GM19035 (cell line): ENCODE data around the gene PMS1.
"Not testable (repeated sequence)": the region's sequence is repeated elsewhere in the genome, so short reads cannot be mapped to it uniquely, and the experiment has no call there.

Source experiments
- ATAC-seq: cut with Tn5 transposase; IDR thresholded peaks from one replicate; pipeline ENCODE4 v1.9.1; 2021; ENCODE audit not compliant: unreplicated experiment

The PMS1 gene

DNA sequence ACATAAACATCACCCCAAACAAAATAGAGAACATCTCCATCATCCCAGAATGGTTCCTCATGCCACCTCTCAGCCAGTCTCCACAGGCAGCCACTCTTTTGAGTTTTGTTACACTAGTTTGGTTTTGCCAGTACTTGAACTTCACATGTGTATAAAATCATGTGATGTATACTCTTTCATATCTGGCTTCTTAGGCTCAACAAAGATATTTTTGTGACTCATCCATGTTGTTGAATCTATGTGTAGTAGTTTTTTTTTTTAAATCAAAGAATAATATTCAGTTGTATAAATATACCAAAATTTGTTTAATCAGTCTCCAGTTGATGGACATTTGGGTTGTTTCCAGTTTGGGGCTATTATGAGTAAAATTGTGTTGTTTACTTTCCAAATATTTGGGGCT is 75.9 kb downstream of the PMS1 start:
- ATAC-seq, result no peak

DNA sequence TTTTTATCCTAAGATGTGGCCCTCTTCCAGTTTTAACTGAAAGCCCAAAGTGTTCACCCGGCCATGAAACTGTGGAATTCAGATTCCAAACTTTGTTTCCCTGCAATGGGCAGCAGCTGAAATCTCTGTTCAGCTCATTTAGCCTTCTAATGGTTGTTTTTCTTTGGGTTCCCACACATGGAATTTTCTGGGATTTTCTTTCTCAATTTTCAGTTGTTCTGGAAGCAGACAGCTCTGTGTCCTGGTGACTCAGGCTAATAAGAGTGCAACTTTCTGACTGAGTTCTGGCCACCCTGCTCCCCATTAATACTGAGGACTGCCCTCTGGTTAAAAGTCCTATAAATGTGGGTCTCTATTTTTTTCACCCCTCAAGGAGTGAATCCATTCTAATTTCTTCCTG is 78.5 kb downstream of the PMS1 start:
- no peak for ATAC-seq

DNA sequence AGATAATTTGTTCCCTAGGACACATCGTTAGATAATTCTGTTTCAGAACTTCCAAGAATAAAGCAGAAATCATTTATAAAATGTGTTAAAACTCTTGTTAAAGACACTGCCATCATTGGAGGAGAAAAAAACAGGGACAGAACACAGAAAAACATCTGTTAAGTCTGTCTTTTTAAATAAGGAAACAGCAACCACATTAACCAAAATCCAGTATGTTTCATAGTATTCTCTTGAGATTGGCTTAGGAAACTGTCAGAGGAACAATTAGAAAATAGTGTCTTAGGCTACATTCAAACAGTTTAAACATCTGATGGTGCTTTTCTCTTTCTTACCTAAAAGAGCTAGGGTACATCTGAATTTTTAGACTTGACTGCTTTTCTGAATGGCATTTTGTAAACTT is 81.6 kb downstream of the PMS1 start:
- ATAC-seq, result no peak

DNA sequence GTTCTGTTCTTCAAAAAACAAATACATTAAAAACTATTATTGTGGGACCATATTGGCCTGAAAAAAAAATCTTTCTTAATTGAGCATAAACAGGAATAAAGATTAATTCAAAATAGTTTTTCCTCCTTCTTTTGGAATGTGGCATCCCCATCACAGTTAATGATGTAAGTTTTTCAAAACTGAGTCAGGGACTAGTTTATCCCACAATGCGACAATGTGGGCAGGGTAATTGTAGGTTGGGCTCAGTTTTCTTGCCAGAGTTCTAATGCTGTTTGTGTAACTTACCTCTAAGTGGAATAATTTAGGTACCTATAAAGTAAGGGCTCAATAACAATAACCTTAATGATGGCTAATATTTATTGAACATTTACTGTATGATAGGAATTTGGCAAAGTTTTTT is 82.0 kb downstream of the PMS1 start:
- no peak for ATAC-seq

DNA sequence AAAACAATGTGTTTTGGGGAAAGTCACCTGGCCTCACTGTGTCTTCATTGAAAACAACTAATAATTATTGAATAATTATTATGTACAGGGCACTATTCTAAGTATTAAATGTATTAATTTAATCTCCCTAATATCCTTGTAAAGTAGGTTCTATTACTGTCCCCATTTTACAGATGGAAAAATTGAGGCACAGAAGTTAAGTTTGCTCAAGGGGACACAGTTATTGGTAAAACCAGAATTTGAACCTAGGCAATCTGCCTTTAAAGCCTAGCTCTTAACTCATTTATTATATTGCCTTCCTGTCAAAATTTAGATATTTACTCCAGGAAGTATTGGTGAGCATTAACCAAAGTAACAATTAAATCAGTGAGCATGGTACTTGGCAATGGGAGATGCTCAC is 84.6 kb downstream of the PMS1 start:
- no peak for ATAC-seq

DNA sequence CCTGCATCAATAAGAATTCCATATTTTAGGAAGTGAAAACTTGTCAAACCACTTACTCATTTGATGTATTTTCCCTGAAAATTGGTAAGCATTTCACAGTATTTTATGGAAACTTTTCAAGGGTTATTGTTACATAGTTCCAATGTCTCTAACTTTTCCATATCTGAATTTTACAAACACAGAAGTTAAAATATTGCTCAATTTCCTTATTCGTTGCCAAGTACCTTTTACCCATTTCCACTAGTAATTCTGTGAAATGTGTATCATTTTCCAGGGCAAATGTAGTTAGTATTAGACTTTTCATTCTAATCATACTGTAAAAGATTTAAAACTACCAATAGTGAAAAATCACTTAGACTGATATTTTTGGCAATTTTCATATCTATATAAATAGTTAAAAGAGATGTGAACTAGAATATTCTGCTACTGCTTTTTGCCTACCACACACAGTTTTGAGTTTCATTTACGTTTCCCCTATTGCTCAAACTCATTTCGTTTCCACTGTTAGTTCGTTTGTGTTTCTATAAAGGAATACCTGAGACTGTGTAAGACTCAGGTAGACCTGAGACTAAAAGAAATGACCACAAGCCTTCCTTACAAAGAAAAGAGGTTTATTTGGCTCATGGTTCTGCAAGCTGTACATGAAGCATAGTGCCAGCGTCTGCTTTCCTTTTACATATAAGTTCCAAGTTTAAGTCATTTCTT is 86.3 kb downstream of the PMS1 start:
- ATAC-seq, result no peak

DNA sequence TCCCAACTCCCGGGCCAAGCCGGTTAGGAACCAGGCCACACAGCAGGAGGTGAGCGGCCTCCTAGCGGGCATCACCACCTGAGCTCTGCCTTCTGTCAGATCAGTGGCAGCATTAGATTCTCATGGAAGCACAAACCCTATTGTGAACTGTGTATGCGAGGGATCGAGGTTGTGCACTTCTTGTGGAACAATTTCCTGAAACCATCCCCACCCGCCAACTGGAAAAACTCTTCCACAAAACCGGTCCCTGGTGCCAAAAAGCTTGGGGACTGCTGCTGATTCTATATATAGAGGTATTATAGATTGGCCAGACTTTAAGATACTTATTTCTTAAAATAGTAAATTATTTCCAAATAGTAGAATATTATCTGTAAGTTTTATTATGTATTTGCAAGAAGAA is 89.4 kb downstream of the PMS1 start:
- no peak for ATAC-seq

DNA sequence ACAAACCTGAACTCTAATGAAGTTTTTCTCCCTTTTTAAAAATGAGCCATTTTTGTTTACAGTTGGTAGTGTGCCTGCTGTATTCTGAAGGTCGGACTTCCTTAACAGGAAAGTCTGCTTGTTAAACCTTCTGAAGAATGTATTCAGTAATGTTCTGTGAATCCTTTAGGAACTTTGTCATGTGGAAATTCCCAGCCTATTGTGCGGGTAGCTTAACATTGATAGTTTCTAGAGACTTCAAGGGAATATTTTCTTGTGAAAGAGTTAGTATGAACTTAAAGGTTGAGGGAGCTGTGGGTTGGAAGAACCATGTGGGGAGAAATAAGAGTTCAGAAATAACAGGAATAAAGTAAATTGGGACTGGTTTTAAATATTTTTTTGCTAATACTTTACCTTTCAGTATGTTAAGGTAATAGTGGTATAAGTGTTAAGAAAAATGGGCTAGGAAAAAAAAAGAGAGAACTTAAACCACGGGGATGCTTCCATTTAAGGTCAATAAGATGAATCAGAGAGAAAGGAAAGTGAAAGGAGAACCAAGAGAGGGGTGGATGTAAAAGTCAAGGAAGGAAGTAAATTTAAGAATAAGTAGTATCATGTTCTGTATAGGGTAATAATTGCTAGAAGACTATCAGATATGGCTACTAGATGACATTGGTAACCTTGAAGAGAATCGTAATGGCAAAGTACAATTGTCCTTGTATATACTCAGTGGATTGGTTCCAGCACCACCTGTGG is 90.5 kb downstream of the PMS1 start:
- ATAC-seq, result no peak

DNA sequence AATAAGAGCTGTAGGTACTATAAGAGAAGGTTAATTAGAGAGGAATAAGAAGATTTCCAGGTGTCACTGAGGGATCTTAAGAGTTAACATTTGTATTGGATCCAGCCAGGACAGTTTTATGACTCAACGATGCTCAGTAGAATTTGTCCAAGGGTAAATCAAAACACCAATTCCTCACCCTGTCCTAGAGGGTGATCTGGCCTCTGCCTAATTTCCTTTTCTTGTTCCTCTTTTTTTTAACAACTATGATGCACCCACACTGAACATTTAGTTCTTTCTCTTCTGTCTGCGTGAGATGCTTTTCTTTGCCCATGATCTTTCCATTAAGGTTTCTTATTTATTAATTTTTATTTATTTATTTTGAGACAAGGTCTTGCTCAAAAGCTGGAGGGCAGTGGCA is 92.0 kb downstream of the PMS1 start:
- ATAC-seq, result no peak

DNA sequence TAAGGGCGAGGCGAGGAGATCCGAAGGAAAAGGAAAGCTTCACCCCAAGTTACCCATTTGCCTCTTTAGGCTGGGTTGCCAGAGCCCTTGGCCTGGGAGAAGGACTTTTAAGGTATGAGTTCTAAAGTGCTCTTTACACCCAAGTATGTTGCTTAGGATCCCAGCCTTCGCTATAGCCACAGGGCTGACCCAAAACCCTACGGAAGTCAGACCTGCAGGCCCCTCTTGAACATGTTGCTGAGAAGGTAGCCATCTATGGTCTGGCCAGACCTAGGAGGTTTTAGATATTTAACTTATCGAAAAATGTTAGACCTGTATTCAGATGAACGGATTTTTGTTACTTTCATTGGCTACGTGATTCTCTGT is 95.4 kb downstream of the PMS1 start:
- no peak for ATAC-seq

DNA sequence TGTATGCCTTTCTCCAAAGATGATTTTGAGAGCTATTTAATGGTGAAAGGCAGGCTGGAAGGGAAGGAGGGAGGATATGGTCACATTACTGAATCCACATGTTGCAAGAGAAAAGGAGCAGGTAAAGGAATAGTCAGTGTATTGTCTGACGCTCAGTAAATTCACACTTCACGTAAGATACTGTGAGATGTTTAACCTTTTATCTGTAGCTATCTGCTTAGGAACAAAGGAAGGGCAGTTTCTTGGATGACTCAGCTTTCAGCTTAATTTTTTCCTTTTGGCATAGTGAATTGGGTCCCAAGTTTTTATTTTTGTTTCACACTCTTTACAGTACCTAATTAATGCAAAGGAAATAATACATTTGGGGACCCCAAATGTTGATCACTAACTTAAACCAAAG is 96.2 kb downstream of the PMS1 start:
- ATAC-seq, result no peak

DNA sequence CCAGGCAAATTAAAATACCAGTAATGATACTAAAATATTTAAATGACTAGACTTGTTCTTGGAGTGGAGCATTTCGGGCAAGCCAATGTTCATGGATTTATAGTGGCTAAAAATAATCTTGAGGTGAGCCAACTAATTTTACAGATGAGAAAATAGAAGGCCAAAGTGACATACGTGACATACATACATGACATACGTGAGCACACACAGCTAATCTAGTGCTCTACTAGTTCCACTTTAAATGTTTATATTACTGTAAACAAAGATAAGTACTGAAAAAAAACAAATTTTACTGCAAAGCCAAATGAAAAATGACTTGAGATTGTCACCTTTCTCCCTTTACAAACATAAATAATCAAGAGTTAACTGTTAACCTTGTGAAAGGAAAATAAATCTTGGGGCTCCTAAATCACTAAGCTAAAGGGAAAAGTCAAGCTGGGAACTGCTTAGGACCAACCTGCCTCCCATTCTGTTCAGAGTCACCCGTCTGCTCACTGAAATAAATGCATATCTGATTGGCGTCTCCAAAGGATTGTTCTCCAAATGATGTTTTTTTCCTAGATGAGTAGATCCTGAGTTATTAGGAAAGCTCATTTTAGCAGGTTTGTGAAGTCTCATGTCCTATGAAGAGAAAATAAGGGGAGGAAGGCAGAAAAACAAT is 96.7 kb downstream of the PMS1 start:
- no peak for ATAC-seq

DNA sequence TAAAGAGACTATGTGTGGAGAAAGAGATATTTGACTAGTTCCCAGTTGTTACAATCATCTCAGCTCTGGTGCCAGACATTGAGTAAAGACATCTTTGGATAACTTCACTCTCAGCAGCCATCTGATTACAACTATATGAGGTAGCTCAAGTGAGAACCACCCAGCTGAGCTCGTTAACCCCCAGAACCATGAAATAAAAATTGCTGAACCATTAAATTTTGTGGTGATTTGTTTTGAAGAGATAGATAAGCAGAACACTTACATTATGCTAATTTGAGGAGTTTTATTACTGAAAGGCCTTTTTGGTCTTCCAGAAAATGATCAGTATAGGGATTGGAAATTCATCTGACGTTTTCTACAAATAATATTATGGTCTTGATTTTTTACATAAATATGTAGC is 101.1 kb downstream of the PMS1 start:
- no peak for ATAC-seq

DNA sequence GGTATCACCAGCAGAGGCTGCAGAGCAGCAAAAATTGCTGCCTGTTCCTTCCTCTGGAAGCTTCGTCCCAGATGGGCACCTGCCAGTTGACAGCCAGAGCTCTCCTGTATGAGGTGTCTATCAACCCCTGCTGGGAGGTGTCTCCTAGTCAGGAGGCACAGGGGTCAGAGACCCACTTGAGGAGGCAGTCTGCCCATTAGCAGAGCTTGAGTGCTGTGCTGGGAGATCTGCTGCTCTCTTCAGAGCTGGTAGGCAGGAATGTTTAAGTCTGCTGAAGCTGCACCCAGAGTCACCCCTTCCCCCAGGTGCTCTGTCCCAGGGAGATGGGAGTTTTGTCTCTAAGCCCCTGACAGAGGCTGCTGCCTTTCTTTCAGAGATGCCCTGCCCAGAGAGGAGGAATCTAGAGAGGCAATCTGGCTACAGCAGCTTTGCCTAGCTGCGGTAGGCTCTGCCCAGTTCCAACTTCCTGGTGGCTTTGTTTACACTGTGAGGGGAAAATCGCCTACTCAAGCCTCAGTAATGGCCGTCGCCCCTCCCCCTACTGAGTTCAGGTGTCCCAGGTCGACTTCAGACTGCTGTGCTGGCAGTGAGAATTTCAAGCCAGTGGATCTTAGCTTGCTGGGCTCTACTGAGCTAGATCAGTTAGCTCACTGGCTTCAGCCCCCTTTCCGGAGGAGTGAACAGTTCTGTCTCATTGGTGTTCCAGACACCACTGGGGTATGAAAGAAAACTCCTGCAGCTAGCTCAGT is 108.5 kb downstream of the PMS1 start:
- ATAC-seq, result not testable (repeated sequence)

DNA sequence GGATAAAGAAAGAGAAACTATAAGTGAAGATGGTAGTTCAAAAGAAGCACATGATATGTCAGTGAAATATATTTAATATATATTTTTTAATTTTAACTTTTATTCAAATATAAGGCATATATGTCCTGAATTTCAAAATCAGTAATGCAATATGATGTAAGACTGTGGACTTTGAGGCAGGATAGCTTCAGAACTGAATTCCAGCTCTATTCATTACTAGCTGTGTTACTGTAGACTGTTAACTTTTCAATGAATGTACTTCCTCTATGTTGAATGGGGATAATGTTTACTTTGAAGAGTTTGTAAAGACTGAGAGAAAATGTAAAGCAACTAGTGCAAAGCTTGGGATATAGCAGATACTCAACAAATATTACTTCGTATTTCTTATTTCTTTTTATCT is 112.6 kb downstream of the PMS1 start:
- no peak for ATAC-seq

DNA sequence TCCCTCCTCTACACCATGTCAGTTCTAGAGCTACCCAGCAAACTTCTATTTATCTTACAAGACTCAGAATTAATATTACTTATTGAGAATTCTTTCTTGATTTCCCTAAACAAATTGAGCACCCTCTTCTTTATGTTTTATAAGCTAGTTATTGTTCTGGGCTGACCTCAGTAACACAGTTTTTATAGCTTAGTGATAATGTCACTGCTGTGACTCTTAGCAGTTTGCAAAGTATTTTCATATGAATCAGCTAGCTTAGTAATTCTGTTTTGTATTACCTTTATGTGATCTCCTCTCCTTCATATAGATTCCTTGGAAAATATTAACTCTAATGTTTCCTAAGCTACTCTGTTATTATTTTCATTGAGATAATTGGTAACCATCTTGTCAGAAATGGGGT is 114.9 kb downstream of the PMS1 start:
- ATAC-seq, result no peak

DNA sequence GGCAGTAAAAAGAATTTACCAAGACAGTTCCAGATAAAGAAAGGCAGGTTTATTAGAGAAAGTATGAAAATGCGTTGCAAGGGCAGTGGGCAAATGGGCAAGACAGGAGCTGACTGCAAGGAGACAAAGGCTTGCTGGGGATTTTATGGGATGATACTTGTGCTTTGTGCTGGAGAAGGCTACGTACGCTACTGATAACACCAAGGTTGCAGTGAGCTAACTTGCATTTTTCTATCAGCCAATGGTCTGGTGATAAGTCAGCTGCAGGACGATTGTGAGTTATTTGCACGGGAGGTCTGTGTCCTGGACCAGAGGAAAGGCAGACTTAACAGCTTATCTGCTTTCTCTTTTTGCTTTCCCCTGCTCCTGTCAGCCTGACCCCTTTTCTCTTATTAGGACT is 116.5 kb downstream of the PMS1 start:
- ATAC-seq, result no peak

DNA sequence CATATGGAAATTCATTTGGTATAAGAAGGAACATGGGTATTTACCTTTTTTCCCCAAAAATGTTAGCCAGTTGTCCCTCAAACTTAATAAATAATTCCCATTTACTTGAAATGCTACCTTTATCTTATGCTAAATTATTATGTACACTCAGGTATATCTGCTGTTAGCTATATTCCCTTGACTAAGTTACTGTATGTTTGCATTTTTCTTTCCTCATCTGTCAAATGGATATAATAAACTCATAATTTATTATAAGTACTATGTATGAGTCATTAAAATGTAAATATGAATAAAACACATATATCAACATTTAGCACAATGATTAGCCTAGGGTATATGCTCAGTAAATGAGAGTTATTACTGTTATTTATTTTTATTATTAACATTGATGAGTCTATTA is 117.4 kb downstream of the PMS1 start:
- no peak for ATAC-seq

DNA sequence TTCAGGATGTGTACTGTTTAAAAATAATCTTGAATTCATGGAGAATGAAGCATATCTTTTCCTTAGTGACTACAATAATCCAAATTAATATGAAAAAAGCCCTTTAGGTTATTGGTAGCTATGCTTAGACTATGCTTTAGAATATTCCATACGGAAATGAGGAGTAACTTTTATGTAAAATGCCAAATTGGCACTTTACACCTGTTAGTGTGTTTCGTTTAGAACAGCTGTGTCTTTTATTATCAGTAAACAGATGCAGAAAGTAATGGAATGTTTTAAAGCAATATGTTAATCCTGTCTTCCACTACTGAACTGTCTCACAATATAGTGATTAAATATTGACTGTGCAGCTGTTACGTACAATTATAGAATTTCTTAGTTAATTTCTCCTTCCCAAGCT is 129.6 kb downstream of the PMS1 start:
- no peak for ATAC-seq

DNA sequence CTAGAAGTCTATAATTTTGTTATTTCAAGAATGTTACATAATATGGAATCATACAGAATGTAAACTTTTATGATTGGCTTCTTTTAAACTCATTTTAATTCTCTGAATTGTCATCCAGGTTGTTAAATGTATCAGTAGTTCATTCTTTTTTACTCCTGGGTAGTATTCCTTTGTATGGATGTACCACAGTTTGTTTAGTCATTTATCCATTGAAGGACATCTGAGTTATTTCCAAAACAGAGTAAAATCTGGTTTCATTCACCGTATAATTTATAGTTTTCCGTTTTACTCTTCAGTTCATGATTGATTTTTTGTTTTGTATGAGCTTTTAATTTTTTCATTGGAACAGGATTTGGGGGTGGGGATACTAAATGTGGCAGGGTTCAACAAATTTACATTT is 132.4 kb downstream of the PMS1 start:
- ATAC-seq, result no peak
